Measurements from ENCODE around the gene TPST1. TPM values are rescaled to one million over a fixed set of nuclear protein-coding genes. Genes with fewer than 3 reads are reported as not detected.
A peak's percentile ranks its signal among the peaks of the same experiment; 100 is the strongest.

Gene TPST1
- total and polyA plus RNA-seq, 9 of the 15 experiments (the other 6 are each of a cell fraction or from before 2014, with no cell fraction given): 0.15 to 2.2 (median 0.53) TPM

- TF ChIP-seq, protein P1, sequence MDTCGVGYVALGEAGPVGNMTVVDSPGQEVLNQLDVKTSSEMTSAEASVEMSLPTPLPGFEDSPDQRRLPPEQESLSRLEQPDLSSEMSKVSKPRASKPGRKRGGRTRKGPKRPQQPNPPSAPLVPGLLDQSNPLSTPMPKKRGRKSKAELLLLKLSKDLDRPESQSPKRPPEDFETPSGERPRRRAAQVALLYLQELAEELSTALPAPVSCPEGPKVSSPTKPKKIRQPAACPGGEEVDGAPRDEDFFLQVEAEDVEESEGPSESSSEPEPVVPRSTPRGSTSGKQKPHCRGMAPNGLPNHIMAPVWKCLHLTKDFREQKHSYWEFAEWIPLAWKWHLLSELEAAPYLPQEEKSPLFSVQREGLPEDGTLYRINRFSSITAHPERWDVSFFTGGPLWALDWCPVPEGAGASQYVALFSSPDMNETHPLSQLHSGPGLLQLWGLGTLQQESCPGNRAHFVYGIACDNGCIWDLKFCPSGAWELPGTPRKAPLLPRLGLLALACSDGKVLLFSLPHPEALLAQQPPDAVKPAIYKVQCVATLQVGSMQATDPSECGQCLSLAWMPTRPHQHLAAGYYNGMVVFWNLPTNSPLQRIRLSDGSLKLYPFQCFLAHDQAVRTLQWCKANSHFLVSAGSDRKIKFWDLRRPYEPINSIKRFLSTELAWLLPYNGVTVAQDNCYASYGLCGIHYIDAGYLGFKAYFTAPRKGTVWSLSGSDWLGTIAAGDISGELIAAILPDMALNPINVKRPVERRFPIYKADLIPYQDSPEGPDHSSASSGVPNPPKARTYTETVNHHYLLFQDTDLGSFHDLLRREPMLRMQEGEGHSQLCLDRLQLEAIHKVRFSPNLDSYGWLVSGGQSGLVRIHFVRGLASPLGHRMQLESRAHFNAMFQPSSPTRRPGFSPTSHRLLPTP (IDR thresholded peaks at IDR 0.05; ENCODE audit: borderline replicate concordance, extremely low read depth, insufficient read length): no peak
- TF ChIP-seq CBX3 (IDR thresholded peaks at IDR 0.05; ENCODE audit: borderline replicate concordance in 1 of 2, low read length in 2 of 2) (peak in 1 of 2 experiments; percentile 96; a peak in 2 of 3 replicates), E2F4 (CRISPR knock-in tag; IDR thresholded peaks at IDR 0.05; ENCODE audit: low read depth) (no peak), ZNF121 (CRISPR knock-in tag; conservative IDR thresholded peaks at IDR 0.05) (peak; percentile 73), TFAM (CRISPR knock-in tag; conservative IDR thresholded peaks at IDR 0.05) (no peak), REST (IDR thresholded peaks at IDR 0.05; ENCODE audit: borderline replicate concordance) (peak; percentile 20; the same call in 1 of the 2 replicates), REST (CRISPR knock-in tag; IDR thresholded peaks at IDR 0.05; ENCODE audit: low read depth) (no peak), ZNF280A (IDR thresholded peaks at IDR 0.05; ENCODE audit: low read depth, partially characterized antibody) (peak; percentile 53), CBX5 (IDR thresholded peaks at IDR 0.05; ENCODE audit: borderline replicate concordance, low read depth) (peak; percentile 65; the same call in 1 of the 2 replicates)
Observed at GRCh38 chr7:66178258-66178657, 26.9 kb upstream of the TPST1 start (continued).

Measured in K562 (cell line).